T-cell (primary cell): ENCODE data around the gene BPGM. TPM values are rescaled to one million over a fixed set of nuclear protein-coding genes. Genes with fewer than 3 reads are reported as not detected.
"Not testable (repeated sequence)": the region's sequence is repeated elsewhere in the genome, so short reads cannot be mapped to it uniquely, and the experiment has no call there.

Experiments used
- ATAC-seq, 4 experiments: fragments of 200-7000 bp in 3 of 4; fragments of 150-1000 bp in 1 of 4; cut with Tn5 transposase; replicated peaks in 1 of 4; 1 replicate in 3 of 4; 2 replicates in 1 of 4; pipeline ENCODE4 v1.10.0; 2021; ENCODE audit warnings: moderate library complexity in 3 of 4, mild to moderate bottlenecking in 2 of 4, moderate number of reproducible peaks in 1 of 4
- CTCF ChIA-PET, 2 donors: fragments of 300-600 bp; sonication (Branson Sonifier 250); formaldehyde crosslinking; loops; one replicate each; lab custom pipeline; 2022; ENCODE audit warnings: antibody characterized with exemption in 2 of 2; lab: Charles Lee
- POLR2A ChIA-PET, 2 donors: fragments of 300-600 bp; sonication (Branson Sonifier 250); formaldehyde crosslinking; loops; one replicate each; lab custom pipeline; 2022; ENCODE audit warnings: antibody characterized with exemption in 2 of 2; lab: Charles Lee
- DNase-seq, 35 experiments: peaks; one replicate each; pipeline versions ENCODE4 v3.0.0 to v3.0.0-alpha.2; 2013 to 2023
- H3K27ac ChIP-seq: one replicate; pipeline ENCODE4 v1.5.1; 2013; ENCODE audit warnings: low read length
- H3K27me3 ChIP-seq, 2 experiments: replicated peaks in 1 of 2; 1 replicate in 1 of 2; 2 replicates in 1 of 2; pipeline versions ENCODE4 v1.6.1 to v1.7.0; 2013; ENCODE audit warnings: low read length in 1 of 2, mixed read lengths in 1 of 2; ENCODE audit not compliant: control insufficient read depth in 2 of 2, insufficient read depth in 2 of 2; ENCODE audit errors: extremely low read depth in 1 of 2
- H3K36me3 ChIP-seq, 2 donors: 1 replicate in 1 of 2; 2 replicates in 1 of 2; pipeline versions ENCODE4 v1.6.1 to v1.7.0; 2013; ENCODE audit warnings: low read length in 1 of 2; ENCODE audit not compliant: control insufficient read depth in 2 of 2, insufficient read depth in 1 of 2; ENCODE audit errors: extremely low read depth in 1 of 2
- H3K4me1 ChIP-seq, 2 experiments: 1 replicate in 1 of 2; 2 replicates in 1 of 2; pipeline versions ENCODE4 v1.6.1 to v1.7.0; 2013; ENCODE audit warnings: low read length in 2 of 2, mixed read lengths in 1 of 2; ENCODE audit not compliant: insufficient read depth in 2 of 2, control insufficient read depth in 1 of 2; ENCODE audit errors: extremely low read depth in 1 of 2
- H3K4me3 ChIP-seq, 2 donors: 1 replicate in 1 of 2; 2 replicates in 1 of 2; pipeline versions ENCODE4 v1.5.1 to v1.7.0; 2013; ENCODE audit warnings: mild to moderate bottlenecking in 2 of 2, low read length in 1 of 2, moderate library complexity in 1 of 2; ENCODE audit not compliant: control insufficient read depth in 1 of 2; ENCODE audit errors: extremely low read depth in 1 of 2
- H3K9me3 ChIP-seq: 2 replicates; pipeline ENCODE4 v1.7.0; 2013
- H3K27ac Mint-ChIP-seq, 2 donors: one replicate each; pipeline ENCODE4 v1.8.0; 2020 to 2021; ENCODE audit warnings: mild to moderate bottlenecking in 2 of 2, mixed read lengths in 2 of 2
- H3K27me3 Mint-ChIP-seq, 2 donors: one replicate each; pipeline ENCODE4 v1.8.0; 2021 to 2022; ENCODE audit warnings: mixed read lengths in 2 of 2
- H3K36me3 Mint-ChIP-seq: one replicate; pipeline ENCODE4 v1.8.0; 2021; ENCODE audit warnings: mixed read lengths
- H3K4me1 Mint-ChIP-seq, 3 donors: one replicate each; pipeline ENCODE4 v1.8.0; 2020 to 2022; ENCODE audit warnings: mixed read lengths in 3 of 3, mild to moderate bottlenecking in 1 of 3
- H3K4me3 Mint-ChIP-seq, 3 donors: one replicate each; pipeline ENCODE4 v1.8.0; 2020 to 2022; ENCODE audit warnings: mild to moderate bottlenecking in 3 of 3, mixed read lengths in 3 of 3, moderate library complexity in 3 of 3
- H3K9me3 Mint-ChIP-seq, 3 donors: one replicate each; pipeline ENCODE4 v1.8.0; 2020 to 2022; ENCODE audit warnings: mixed read lengths in 3 of 3
- whole genome bisulfite sequencing: methylation state at CpG from one replicate; pipeline ENCODE4 v1.1.5; 2013; ENCODE audit warnings: missing lambda C conversion rate; ENCODE audit not compliant: insufficient coverage; 5-methylcytosine and 5-hydroxymethylcytosine counted together
- total RNA-seq, 35 experiments: library from RNA in 6 of 35; stranded (reverse) in 6 of 35; fragments of 120-200 nt in 1 of 35; gene quantifications; one replicate each; pipeline versions ENCODE4 v1.2.1 to v1.2.4 and lab custom pipeline; 2013 to 2026

BPGM gene
- total RNA-seq, 5 donors from 2014 or later (not counting 1 experiment from before 2014, with no cell fraction given) = 16.4 to 20.3 (median 18.3) TPM

DNA sequence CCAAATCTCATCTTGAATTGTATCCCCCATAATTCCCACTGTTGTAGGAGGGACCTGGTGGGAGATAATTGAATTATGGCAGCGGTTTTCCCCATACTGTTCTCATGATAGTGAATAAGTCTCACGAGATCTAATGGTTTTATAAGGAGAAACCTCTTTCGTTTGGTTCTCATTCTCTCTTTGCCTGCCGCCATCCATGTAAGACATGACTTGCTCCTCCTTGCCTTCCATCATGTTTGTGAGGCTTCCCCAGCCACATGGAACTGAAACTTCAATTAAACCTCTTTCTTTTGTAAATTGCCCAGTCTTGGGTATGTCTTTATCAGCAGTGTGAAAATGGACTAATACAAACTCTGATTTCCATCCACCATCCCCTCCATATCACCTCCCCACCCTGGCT is 4.7 kb upstream of the BPGM start:
- DNase-seq, H3K27me3 ChIP-seq, ATAC-seq, H3K9me3 Mint-ChIP-seq, H3K27me3 Mint-ChIP-seq, H3K36me3 ChIP-seq, POLR2A ChIA-PET, H3K27ac ChIP-seq, H3K4me3 ChIP-seq, H3K36me3 Mint-ChIP-seq, H3K4me3 Mint-ChIP-seq, H3K9me3 ChIP-seq: not testable (repeated sequence)
- peaks cover 14 to 19% of the 10 kb centered on the region in 2 experiments for H3K4me1 ChIP-seq
- CTCF ChIA-PET = interaction anchor here in 1 of 2 donors (0.6 kb wide), 1 partner anchor 343 kb away, joined by 6 read pairs; no protein-coding TSS in a partner anchor
- 100% methylated on average over 2 of the region's 4 CpGs for WGBS
- Mint-ChIP-seq H3K4me1 (peaks cover 17 to 34% (median 19%) of the 10 kb centered on the region in 3 donors), H3K27ac (peak overlapping the region; percentile 61 to 83)

DNA sequence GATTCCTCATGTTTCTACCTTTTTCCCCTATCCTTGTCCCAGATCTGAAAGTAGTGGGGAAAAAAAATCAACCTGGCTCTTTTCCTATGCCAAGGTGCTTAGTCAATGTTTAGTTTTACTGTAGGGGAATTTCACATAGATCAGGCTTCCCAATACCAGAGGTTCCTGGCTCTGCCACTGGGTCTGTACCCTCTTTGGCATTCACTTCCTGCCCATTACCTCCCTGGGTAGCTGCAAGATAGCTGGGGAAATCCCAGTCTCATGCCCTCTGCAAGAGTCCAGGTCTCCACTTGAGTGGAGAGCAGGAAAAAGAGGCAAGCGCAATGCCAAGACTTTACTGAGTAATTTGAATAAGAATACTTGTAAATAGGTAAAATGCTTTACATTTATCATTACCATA is 3.5 kb upstream of the BPGM start:
- no CpG with 5 or more reads among the region's 1 CpG for WGBS
- no peak overlapping the region for H3K27ac ChIP-seq
- DNase-seq (no peak), ATAC-seq (no peak)
- peaks cover 18% of the 10 kb centered on the region in 2 experiments for H3K4me1 ChIP-seq
- Mint-ChIP-seq H3K27me3 (no peaks in the 10 kb centered on the region), H3K27ac (peak overlapping the region; percentile 63 to 71), H3K4me1 (peaks cover 11 to 26% (median 14%) of the 10 kb centered on the region in 3 donors), H3K9me3 (no peaks in the 10 kb centered on the region), H3K36me3 (no peaks in the 10 kb centered on the region), H3K4me3 (no peak overlapping the region)
- CTCF ChIA-PET = interaction anchor here in 1 of 2 donors (0.6 kb wide), 1 partner anchor 11 kb away, joined by 3 read pairs; no protein-coding TSS in a partner anchor
- no peaks in the 10 kb centered on the region for H3K27me3 ChIP-seq
- H3K36me3 ChIP-seq = no peaks in the 10 kb centered on the region
- POLR2A ChIA-PET = interaction anchor here (0.6 to 0.7 kb wide), 2 partner anchors 124 to 317 kb away, joined by 3 to 5 read pairs; no protein-coding TSS in a partner anchor
- H3K9me3 ChIP-seq = no peaks in the 10 kb centered on the region
- no peak overlapping the region for H3K4me3 ChIP-seq

DNA sequence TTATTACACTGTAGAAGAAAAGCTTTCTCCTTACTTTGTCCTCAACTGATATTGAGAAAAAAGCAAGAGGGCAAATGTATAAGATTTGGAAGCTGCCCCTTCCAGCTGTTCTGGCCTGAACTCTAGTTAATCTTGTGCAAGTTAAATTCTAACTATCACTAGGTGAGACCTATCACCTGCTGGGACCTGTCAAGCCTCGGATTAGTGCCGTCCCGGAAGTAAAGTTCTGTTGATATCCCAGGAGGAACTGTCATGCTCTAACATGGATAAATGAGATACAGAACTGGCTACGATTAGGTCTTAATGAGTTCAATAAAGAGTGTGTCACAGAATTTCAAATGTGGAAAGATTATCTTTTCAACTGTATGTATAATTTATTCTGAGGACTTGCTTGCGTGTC is 1.2 kb upstream of the BPGM start:
- H3K4me1 Mint-ChIP-seq = peaks cover 26 to 36% (median 28%) of the 10 kb centered on the region in 3 donors
- Histone ChIP-seq H3K27ac (peak overlapping the region; percentile 94), H3K4me1 (peaks cover 18 to 23% of the 10 kb centered on the region in 2 experiments), H3K9me3 (no peaks in the 10 kb centered on the region), H3K36me3 (no peaks in the 10 kb centered on the region), H3K27me3 (no peaks in the 10 kb centered on the region), H3K4me3 (peak overlapping the region; percentile 7 to 82)
- peaks cover 12% of the 10 kb centered on the region for H3K36me3 Mint-ChIP-seq
- DNase-seq (no peak), ATAC-seq (no peak)
- CTCF ChIA-PET = interaction anchor here (0.6 to 3.1 kb wide), 13 partner anchors 9 to 525 kb away, joined by 3 to 35 read pairs (median 4); partner anchors contain the start of genes AGBL3 (in 1 of the 2) and CYREN (in 1 of the 2)
- no peaks in the 10 kb centered on the region for H3K9me3 Mint-ChIP-seq
- 100% methylated on average over 4 of the region's 5 CpGs for WGBS
- no peaks in the 10 kb centered on the region for H3K27me3 Mint-ChIP-seq
- H3K4me3 Mint-ChIP-seq = no peak overlapping the region
- H3K27ac Mint-ChIP-seq = no peak overlapping the region
- POLR2A ChIA-PET = interaction anchor here (0.5 to 1.6 kb wide), 12 partner anchors 8 to 864 kb away, joined by 3 to 20 read pairs (median 3); no protein-coding TSS in a partner anchor

DNA sequence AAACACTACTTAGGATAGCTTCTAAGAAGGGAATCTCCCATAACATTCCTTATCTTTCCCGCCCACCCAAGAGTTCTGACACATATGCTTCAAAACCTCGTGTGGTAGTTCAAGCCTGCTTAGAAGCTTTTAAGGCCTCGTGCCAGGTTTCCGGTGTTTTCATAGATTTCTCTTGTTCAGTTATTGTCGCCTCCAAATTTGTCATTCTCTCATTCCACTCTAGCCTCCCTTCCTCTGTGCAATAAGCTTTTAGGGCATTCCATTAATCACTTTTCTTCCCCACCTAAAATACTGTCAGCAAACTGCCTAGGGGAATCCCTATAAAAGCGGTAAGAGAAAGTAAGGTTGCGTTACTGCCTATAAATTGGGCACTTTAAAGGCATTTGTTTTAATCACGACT is 718 bp upstream of the BPGM start:
- CTCF ChIA-PET = interaction anchor here (0.5 to 3.1 kb wide), 20 partner anchors 9 to 525 kb away, joined by 3 to 35 read pairs (median 4); partner anchors contain the start of genes AGBL3 (in 1 of the 2), CYREN (in 1 of the 2) and TMEM140 (in 1 of the 2)
- WGBS = 3% methylated on average over 5 of the region's 8 CpGs
- no peaks in the 10 kb centered on the region for H3K27me3 Mint-ChIP-seq
- H3K4me3 Mint-ChIP-seq = no peak overlapping the region
- H3K9me3 Mint-ChIP-seq = no peaks in the 10 kb centered on the region
- H3K27ac Mint-ChIP-seq = no peak overlapping the region
- peak overlapping the region; percentile 53 to 82 for H3K4me3 ChIP-seq
- DNase-seq (peak in 23 of 35 experiments; percentile 8 to 58 (median 19)), ATAC-seq (peak in 2 of 4 experiments; percentile 6 to 7)
- peaks cover 12% of the 10 kb centered on the region for H3K36me3 Mint-ChIP-seq
- peaks cover 18% of the 10 kb centered on the region in 2 experiments for H3K4me1 ChIP-seq
- POLR2A ChIA-PET = interaction anchor here (0.5 to 2.1 kb wide), 17 partner anchors 9 to 863 kb away, joined by 3 to 20 read pairs (median 3); no protein-coding TSS in a partner anchor
- peak overlapping the region; percentile 94 for H3K27ac ChIP-seq
- H3K27me3 ChIP-seq = no peaks in the 10 kb centered on the region
- no peaks in the 10 kb centered on the region for H3K9me3 ChIP-seq
- H3K36me3 ChIP-seq = no peaks in the 10 kb centered on the region
- peaks cover 27 to 34% (median 32%) of the 10 kb centered on the region in 3 donors for H3K4me1 Mint-ChIP-seq

DNA sequence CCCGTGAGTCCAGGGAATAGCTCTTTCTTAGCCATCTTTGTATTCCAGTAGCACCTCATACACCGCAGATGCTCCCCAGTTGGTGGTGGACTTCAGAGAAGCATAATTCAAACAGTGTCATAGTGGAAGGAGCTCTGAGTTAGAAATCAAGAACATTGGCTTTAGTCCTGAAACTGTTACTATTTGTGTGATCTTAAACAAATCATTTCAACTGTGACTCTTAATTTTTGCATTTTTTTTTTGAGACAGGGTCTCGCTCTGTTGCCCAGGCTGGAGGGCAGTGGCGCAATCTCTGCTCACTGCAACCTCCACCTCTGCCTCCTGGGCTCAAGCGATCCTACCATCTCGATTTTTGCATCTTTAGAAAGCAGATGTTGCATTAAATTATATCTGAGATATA is 1.8 kb downstream of the BPGM start:
- DNase-seq (no peak), ATAC-seq (no peak)
- no peak overlapping the region for H3K27ac ChIP-seq
- H3K9me3 Mint-ChIP-seq = no peaks in the 10 kb centered on the region
- H3K36me3 ChIP-seq = peaks cover 0 to 2% of the 10 kb centered on the region in 2 donors
- peak overlapping the region; percentile 84 to 85 for H3K27ac Mint-ChIP-seq
- no peaks in the 10 kb centered on the region for H3K27me3 Mint-ChIP-seq
- H3K4me1 Mint-ChIP-seq = peaks cover 34 to 54% (median 43%) of the 10 kb centered on the region in 3 donors
- ChIA-PET CTCF (interaction anchor here (0.6 to 2.2 kb wide), 6 partner anchors 12 to 502 kb away, joined by 3 to 13 read pairs (median 6); no protein-coding TSS in a partner anchor), POLR2A (interaction anchor here (0.5 to 1.5 kb wide), 4 partner anchors 9 to 293 kb away, joined by 3 to 9 read pairs (median 5); no protein-coding TSS in a partner anchor)
- no CpG with 5 or more reads among the region's 6 CpGs for WGBS
- H3K36me3 Mint-ChIP-seq = peaks cover 16% of the 10 kb centered on the region
- no peaks in the 10 kb centered on the region for H3K9me3 ChIP-seq
- H3K27me3 ChIP-seq = no peaks in the 10 kb centered on the region
- peaks cover 18% of the 10 kb centered on the region in 2 experiments for H3K4me1 ChIP-seq
- H3K4me3 ChIP-seq = no peak overlapping the region
- H3K4me3 Mint-ChIP-seq = no peak overlapping the region

DNA sequence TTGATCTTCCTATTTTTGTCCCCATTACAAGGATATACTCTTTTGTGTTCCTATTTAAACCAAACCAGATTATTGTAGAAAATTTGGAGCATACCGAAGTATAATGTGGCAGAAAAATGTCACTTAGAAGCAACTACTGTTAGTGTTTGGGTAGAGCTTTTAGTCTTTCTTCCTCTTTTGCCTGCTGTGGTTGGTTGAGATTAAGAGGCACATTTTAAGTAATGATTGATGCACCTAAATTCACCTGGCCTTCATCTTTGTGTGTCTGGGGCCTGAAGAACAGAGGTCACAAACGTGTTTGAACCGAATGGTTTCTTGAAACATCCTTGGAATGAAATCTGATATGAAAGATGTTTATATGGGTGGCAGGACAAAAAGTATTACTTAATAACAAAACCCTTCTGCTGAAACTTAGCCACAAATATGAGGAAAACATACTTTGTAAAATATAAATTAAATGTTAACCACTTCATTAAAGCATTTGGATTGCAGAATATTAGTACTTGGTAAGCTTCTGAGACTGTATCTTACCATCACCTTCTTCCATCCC is 2.6 kb downstream of the BPGM start:
- H3K27ac Mint-ChIP-seq = no peak overlapping the region
- WGBS = no CpG with 5 or more reads among the region's 3 CpGs
- H3K9me3 Mint-ChIP-seq = no peaks in the 10 kb centered on the region
- Histone ChIP-seq H3K9me3 (no peaks in the 10 kb centered on the region), H3K36me3 (peaks cover 0 to 5% of the 10 kb centered on the region in 2 donors), H3K27me3 (no peaks in the 10 kb centered on the region), H3K27ac (no peak overlapping the region), H3K4me3 (no peak overlapping the region), H3K4me1 (peaks cover 18% of the 10 kb centered on the region in 2 experiments)
- H3K27me3 Mint-ChIP-seq = no peaks in the 10 kb centered on the region
- peaks cover 21% of the 10 kb centered on the region for H3K36me3 Mint-ChIP-seq
- ChIA-PET CTCF (interaction anchor here in 1 of 2 donors (1.0 kb wide), 1 partner anchor 62 kb away, joined by 3 read pairs; no protein-coding TSS in a partner anchor), POLR2A (interaction anchor here (0.8 to 1.5 kb wide), 2 partner anchors 20 to 404 kb away, joined by 3 read pairs; no protein-coding TSS in a partner anchor)
- DNase-seq = no peak
- peak overlapping the region; percentile 24 to 54 (median 49) for H3K4me3 Mint-ChIP-seq
- peaks cover 42 to 52% (median 46%) of the 10 kb centered on the region in 3 donors for H3K4me1 Mint-ChIP-seq
- no peak for ATAC-seq
